ENCODE measurements around the gene WDFY2. TPM values are rescaled to one million over a fixed set of nuclear protein-coding genes. Genes with fewer than 3 reads are reported as not detected.
"Not testable (repeated sequence)": the region's sequence is repeated elsewhere in the genome, so short reads cannot be mapped to it uniquely, and the experiment has no call there.

WDFY2 gene
- total RNA-seq, 1 donor from 2014 or later = 11.1 TPM

GRCh38 chr13:51645761-51646670 lies 61.8 kb downstream of the WDFY2 start:
- Histone ChIP-seq H3K36me3 (ENCODE audit: control insufficient read depth, insufficient read depth, low read length) (no peaks in the 10 kb centered on the region), H3K27me3 (ENCODE audit: control insufficient read depth, insufficient read depth, low read length) (no peaks in the 10 kb centered on the region), H3K4me3 (ENCODE audit: low read depth, low read length) (no peak overlapping the region)
- DNase-seq (ENCODE audit: low read depth) = no peak
- no peak for TF ChIP-seq CTCF (IDR thresholded peaks at IDR 0.05; ENCODE audit: insufficient read depth, low read length, poor library complexity, severe bottlenecking)

- Histone ChIP-seq H3K36me3 (ENCODE audit: control insufficient read depth, insufficient read depth, low read length) (no peaks in the 10 kb centered on the region), H3K27me3 (ENCODE audit: control insufficient read depth, insufficient read depth, low read length) (no peaks in the 10 kb centered on the region), H3K4me3 (ENCODE audit: low read depth, low read length) (no peak overlapping the region)
- no peak for TF ChIP-seq CTCF (IDR thresholded peaks at IDR 0.05; ENCODE audit: insufficient read depth, low read length, poor library complexity, severe bottlenecking)
- no peak for DNase-seq (ENCODE audit: low read depth)
These were observed 62.8 kb downstream of the WDFY2 start for GRCh38 chr13:51647067-51647466.

GRCh38 chr13:51652193-51652592 lies 67.9 kb downstream of the WDFY2 start:
- not testable (repeated sequence) for H3K27me3 ChIP-seq (ENCODE audit: control insufficient read depth, insufficient read depth, low read length); H3K4me3 ChIP-seq (ENCODE audit: low read depth, low read length); DNase-seq (ENCODE audit: low read depth); H3K36me3 ChIP-seq (ENCODE audit: control insufficient read depth, insufficient read depth, low read length)

- Histone ChIP-seq H3K36me3 (ENCODE audit: control insufficient read depth, insufficient read depth, low read length) (no peaks in the 10 kb centered on the region), H3K27me3 (ENCODE audit: control insufficient read depth, insufficient read depth, low read length) (no peaks in the 10 kb centered on the region), H3K4me3 (ENCODE audit: low read depth, low read length) (no peak overlapping the region)
- no peak for TF ChIP-seq CTCF (IDR thresholded peaks at IDR 0.05; ENCODE audit: insufficient read depth, low read length, poor library complexity, severe bottlenecking)
- DNase-seq (ENCODE audit: low read depth) = no peak
These were observed 75.2 kb downstream of the WDFY2 start for GRCh38 chr13:51659276-51660127.

- no peak overlapping the region for H3K4me3 ChIP-seq (ENCODE audit: low read depth, low read length)
- H3K36me3 ChIP-seq (ENCODE audit: control insufficient read depth, insufficient read depth, low read length) = no peaks in the 10 kb centered on the region
- DNase-seq (ENCODE audit: low read depth) = no peak
- no peaks in the 10 kb centered on the region for H3K27me3 ChIP-seq (ENCODE audit: control insufficient read depth, insufficient read depth, low read length)
- no peak for TF ChIP-seq CTCF (IDR thresholded peaks at IDR 0.05; ENCODE audit: insufficient read depth, low read length, poor library complexity, severe bottlenecking)
These were observed 76.6 kb downstream of the WDFY2 start for GRCh38 chr13:51660813-51661212.
